Stimulated activated CD8-positive, alpha-beta memory T cell treated with anti-CD3 and anti-CD28 coated beads, Interleukin-4, amount 100 ng/mL, for 4 hours (primary cell): ENCODE measurements around the gene FCN3.
"Not testable (repeated sequence)": the region's sequence is repeated elsewhere in the genome, so short reads cannot be mapped to it uniquely, and the experiment has no call there.

ENCODE experiments used
- DNase-seq, 2 donors: peaks; one replicate each; pipeline ENCODE4 v3.0.0-alpha.2; 2020; ENCODE audit warnings: low read depth in 2 of 2, low spot score in 1 of 2

The FCN3 gene

DNA sequence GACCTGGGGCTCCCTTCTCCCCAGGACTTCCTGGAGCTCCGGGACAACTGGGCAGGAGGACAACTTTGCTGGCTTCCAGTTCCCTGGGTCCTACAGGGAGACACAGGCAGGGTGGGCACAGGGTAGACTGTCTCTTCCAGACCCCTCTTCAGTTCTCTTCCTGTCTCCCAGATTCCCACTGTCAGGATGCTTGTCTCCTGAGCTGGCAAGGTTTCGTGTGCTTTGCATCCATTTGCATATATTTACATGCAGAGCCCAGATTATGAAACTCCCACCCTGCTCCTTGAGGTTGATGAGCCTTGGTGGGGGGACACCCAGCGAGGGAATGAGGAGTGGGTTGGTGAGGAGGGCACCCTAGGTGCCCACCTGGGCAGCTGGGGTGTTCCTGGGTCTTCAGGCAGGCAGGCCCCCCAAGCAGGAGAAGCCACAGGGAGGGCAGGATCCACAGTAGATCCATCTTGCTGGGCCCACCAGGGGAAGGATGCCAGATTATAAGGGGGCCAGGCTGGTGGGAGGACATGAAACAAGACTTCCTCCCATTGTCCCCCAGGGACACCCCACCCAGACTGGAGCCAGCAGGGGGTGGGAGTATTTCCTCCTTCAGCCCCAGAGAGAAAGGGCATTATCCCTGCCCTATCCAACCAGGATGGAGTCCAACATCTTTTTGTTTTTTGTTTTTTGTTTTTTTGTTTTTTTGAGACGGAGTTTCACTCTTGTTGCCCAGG, at the start of gene FCN3:
FCN3 (minus strand) TSS at position 463 of the 725 bp plus-strand sequence; CDS start at position 457, 6 bp downstream.
- no peak for DNase-seq

DNA sequence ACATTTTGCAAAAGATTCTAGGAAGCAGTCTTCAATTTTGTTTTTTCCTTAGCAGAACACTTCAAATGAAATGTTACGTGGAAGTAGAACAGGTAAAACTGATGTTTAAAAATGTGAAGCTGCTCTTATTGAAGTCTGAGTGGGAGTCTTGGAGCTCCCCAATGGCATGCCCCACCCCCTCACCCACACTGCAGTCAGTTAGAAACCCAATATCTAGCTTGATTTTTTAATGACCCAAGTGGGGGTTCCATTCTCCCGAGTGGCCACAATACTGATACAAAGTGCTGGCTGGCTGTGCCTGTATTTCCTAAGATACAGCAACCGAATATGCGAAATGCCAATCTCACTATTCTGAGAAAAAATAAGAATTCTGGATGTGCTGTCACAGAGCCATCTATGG, 49.1 kb upstream of the FCN3 start:
- DNase-seq: no peak

- no peak for DNase-seq
These were observed 43.9 kb upstream of the FCN3 start for GRCh38 chr1:27418326-27419185.

GRCh38 chr1:27417713-27418112, 43.1 kb upstream of the FCN3 start:
- no peak for DNase-seq

DNA sequence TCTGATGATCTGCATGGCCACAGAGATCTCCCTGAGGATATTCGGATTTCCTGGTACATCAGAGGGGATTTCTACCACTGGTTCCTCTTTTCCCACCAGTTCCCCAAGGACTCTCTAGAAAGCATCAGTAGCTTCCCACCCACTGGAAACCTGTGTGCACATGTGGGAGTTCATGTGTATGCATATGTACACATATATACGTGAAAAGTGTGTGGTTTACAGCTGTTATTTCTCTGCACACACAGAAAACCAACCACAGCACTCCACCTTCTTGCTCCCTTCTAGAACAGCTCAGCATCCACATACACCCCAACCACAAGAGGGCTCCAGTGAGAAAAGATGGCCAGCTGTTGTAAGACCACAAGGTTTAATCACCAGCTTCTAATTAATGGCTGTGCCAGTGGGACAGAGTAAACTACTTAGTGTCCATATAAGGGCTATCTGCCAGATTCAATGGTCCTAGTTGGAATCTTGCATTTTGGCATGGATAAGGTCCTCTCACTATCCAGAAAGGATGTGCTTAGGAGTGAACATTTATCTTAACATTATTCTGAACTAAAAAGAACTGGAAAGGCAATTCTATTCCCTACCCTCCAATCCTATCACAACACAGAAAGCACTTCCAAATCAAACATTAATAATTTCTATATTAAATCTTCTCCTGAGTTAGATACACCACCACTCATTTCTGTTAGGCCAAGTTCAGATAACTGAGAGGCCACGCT, 41.9 kb upstream of the FCN3 start:
- no peak for DNase-seq

DNA sequence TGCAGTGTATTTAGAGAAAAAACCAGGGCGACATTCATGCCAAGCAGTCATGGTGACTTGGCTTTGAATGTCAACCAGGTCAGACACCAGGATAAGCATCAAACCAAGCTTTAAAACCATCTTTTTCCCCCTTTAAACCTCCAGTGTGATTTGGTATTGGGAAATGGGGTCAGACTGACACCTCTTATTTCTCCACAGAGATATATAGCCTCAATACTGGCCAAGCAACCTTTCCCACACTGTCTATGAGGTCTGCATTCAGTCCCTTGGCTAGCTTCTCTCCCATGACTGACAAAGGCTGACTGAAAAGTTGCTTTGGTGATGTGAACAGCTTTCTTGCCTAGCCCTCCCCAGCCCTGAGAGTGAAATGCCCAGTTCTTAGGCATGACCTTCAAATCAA, 39.5 kb upstream of the FCN3 start:
- no peak for DNase-seq

- DNase-seq: no peak
These were observed 38.4 kb upstream of the FCN3 start for GRCh38 chr1:27413004-27413403.

- no peak for DNase-seq
These were observed 37.9 kb upstream of the FCN3 start for GRCh38 chr1:27412502-27412901.

- no peak for DNase-seq
These were observed 36.1 kb upstream of the FCN3 start for GRCh38 chr1:27410709-27411108.

DNA sequence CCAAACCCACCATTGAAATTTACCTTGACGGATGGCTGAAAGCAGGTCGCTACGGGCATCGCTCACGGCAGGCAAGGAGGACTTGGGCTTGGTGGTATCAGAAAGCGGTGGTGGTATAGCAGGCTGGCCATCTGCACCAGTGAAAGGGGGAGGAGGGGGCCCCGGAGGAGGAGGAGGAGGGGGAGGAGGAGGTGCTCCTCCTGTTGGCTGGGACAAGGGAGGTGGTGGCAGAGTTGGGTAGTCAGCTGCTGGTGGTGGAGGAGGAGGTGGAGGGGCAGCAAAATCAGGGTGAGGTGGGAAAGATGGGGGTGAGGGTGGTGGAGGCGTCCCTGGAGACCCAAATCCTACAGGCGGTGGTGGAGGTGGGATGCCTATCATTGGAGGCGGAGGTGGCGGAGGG, 35.0 kb upstream of the FCN3 start:
- no peak for DNase-seq

DNA sequence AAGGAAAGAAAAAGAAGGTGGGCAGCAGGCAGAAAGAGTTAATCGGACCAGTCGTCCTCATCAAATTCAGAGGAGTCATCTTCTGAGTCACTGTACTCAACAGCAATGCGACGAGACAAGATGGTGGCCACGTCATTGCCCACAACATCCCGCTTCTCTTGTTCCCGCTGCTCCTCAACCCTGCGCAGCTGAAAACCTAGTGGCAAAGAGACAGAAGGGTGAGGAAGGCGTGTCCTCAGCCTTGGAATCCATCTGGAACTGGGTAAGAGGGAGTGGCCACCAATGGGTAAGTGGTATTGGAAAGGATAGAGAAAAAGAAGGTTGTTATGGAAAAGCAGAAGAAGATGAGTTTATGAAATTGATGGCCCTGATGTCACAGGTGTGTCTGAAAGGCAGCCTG, 33.5 kb upstream of the FCN3 start:
- no peak for DNase-seq

- not testable (repeated sequence) for DNase-seq
These were observed 32.2 kb upstream of the FCN3 start for GRCh38 chr1:27406791-27407190.

- no peak for DNase-seq
These were observed 31.7 kb upstream of the FCN3 start for GRCh38 chr1:27406362-27406680.

- not testable (repeated sequence) for DNase-seq
These were observed 31.2 kb upstream of the FCN3 start for GRCh38 chr1:27405598-27406361.

DNA sequence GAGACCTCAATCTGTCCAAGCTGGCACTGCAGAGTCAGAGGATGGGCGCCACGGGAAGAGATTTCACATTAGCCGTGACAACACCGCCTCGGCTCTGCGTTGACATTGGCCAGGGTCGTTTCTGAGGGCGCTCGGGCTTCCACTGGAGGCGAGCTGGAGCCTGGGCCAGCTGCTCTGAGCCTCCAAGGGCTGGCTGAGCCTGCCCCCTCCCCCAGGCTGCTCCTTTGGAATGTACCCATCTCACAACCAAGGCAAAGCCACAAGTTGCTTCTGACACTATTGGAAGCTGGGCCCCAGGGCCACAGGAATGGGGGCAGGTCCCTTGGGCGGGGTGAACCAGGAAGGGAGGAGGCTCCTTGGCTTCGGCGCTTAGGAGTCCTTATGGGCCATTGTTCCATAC, 30.4 kb upstream of the FCN3 start:
- DNase-seq: no peak

GRCh38 chr1:27403931-27404330, 29.3 kb upstream of the FCN3 start:
- no peak for DNase-seq

DNA sequence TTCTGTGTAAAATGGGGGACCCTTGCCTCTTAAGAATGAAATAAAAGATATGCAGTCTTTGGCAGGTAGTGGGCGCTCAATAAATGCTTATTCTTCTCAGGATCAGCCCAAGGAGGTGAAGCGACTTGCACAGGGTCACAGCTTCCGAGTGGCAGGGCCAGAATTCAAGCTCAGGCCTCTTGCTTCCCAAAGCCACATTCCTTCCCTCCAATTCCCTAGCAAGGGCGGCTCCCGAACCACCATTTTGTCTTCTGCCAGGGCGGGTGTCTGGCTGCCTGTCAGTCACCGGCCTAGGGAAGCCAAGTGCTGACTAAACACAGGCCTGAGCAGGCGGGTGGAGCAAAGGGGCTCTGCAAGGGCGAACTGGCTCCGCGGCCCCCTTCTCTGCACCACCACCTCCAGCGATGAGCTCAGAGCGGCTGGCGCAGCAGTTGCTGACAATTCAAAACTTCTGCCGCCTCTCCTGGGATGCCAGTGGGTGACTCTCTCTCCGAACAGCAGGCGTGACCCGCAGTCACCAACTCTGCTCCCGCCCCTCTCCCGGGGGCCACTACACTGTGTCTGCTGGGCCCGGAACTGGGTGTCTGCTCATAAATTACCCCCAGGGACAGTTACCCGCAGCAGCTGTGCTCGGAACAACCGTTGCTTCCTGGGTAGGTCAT, 28.6 kb upstream of the FCN3 start:
- DNase-seq: no peak

DNA sequence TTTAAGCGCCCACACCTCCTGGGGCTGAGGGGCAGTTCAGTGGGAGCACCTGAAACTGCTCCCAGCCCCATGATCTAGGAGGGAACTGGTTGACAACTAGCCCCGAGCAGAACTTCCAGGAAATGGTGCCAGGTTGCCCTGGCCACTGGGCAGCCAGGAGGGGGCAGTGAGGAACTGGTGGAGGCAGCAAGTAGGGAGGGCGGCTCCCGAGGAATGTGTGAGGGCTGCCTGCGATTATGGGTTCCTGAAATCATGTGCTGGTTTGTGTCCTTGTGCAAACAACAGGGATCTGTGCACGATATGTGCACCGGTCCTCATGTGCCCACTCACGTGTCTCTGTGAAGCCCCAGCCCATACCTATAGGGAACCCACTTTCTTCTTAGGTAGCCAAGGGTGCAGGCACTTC, 27.7 kb upstream of the FCN3 start:
- DNase-seq: no peak

DNA sequence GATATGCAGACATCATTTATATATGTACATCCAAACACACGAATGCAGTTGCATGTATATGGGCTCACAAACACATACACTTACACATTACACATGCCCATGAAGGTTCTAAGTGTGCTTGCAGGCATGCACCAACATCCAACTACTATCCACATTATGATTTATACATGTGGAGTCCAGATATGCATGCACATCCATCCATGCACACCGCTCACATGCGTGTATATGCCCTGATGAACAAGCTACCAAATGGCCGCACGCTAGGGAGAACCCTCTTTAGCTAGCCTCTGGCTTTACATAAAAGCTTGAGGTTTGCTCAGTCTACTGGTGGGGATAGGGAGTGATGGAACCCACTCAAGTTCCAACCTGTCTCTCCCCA, 26.3 kb upstream of the FCN3 start:
- no peak for DNase-seq

GRCh38 chr1:27400082-27400962, 25.7 kb upstream of the FCN3 start:
- DNase-seq: no peak
